ENCODE measurements around the gene TCP11. TPM values are rescaled to one million over a fixed set of nuclear protein-coding genes. Genes with fewer than 3 reads are reported as not detected.
"Not testable (repeated sequence)": the region's sequence is repeated elsewhere in the genome, so short reads cannot be mapped to it uniquely, and the experiment has no call there.

TCP11 gene
- total RNA-seq, 1 donor from 2014 or later: not detected

DNA sequence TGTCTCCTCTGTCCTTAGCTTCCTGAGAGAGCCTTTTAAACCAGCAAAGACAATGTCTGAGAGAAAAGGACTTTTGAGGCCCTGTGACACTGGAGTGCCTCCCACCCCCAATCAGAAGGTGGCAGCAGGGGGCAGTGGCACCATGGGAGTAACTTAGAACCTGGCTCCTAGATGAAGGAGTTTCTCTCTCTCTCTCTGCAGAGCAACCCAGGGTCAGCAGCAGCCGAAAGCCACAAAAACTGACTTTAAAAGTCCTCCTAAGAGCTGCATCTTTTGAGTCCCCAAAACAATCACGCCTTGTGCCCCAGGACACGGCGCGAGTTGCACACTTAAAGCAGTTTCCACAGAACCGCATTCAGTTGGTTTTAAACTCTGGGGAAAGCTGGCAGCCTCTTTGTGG lies 5.3 kb upstream of the TCP11 start:
- DNase-seq: peak; percentile 61

DNA sequence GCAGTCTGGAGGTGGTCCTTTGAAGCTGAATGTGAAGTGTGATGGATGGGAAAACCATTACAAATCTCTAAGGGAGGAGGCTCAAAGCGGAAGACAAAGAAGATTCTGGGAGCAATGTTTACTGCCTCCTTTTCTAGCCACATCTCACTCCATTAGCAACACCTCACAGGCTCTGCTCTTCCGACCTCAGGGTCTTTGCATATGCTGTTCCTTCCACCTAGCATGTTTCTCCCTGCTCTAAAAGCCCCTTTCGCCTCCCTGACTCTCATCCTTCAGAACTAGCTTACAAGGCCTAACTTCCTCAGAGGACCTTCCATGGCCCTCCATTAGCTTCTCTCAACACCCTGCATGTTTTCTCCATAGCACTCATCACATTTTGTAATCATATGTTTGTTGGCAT lies 4.6 kb upstream of the TCP11 start:
- DNase-seq: no peak

- no peak for DNase-seq
These were observed 1.7 kb upstream of the TCP11 start for GRCh38 chr6:35142588-35143569.

- no peak for DNase-seq
These were observed 516 bp downstream of the TCP11 start for GRCh38 chr6:35140639-35141006.

DNA sequence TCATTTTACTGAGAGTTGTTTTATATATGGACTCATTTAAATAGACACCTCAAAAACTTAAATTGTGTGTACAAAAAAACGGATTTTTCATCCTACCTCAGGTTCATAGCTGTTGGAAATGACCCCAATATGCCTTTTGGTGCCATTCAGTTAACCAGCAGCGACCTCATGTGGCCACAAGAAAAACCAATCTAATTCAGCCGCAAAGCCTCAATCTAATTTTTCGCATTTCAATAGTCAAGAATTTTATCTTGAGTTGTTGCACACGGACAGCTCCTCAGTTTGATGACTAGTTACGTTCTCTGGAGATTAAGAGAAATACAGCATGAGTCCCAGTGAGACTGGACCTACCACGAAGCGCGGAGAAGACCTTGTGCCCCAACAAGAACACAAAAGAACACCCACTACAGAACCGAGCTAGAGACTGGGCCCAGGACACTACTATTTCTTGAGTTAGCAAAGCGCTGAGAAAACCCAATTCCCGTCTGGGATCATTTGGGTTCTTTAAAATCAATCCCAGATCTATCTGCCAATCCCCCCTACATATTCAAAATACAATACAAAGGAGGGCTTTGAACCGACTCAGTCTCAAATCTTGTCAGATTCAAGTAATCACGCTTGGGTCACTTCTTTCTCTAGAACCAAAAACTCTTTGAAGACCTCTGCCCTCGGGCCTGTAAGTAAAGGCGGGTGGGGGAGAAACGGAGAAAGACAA lies 1.1 kb downstream of the TCP11 start:
- peak; percentile 89 for DNase-seq

- DNase-seq: no peak
These were observed 1.7 kb downstream of the TCP11 start for GRCh38 chr6:35139470-35139869.

- DNase-seq: not testable (repeated sequence)
These were observed 2.9 kb downstream of the TCP11 start for GRCh38 chr6:35138191-35138590.

GRCh38 chr6:35136185-35136584 lies 5.0 kb downstream of the TCP11 start:
- no peak for DNase-seq

DNA sequence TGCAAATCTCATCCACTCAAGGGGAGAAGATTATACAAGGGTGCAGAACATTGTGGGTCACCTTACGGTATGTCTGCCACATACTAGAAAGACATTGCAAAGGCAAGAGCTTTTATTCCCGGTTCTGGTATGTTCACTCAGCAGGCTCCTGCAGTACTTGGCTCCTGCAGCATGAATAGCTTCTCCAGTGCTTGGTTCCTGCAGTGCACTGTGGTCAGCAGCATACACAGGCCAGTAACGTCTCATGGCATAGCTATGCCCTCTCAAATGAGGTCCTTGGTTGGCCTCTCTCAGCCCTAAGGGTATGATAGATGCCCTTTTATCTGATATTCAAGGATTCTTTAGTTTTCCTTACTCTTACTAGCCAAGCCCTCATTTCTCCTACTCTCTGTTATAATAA lies 12.6 kb downstream of the TCP11 start:
- DNase-seq: no peak

DNA sequence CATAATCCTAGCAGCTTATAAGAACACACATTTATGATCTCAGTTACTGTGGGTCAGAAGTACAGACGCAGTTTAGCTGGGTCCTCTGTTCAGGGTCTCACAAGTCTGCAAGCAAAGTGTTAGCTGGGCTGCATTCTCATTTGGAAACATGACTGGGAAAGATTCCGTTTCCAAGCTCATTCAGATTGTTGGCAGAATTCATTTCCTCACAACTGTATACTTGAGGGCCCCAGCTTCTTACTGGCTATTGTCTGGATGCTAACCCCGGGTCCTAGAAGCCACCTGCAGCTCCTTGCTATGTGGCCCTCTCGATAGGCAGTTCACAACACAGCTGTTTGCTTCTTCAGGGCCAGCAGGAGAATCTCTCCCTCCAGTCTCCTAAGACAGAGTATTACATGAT lies 13.1 kb downstream of the TCP11 start:
- peak; percentile 24 for DNase-seq

- DNase-seq: no peak
These were observed 16.8 kb downstream of the TCP11 start for GRCh38 chr6:35124356-35124755.

DNA sequence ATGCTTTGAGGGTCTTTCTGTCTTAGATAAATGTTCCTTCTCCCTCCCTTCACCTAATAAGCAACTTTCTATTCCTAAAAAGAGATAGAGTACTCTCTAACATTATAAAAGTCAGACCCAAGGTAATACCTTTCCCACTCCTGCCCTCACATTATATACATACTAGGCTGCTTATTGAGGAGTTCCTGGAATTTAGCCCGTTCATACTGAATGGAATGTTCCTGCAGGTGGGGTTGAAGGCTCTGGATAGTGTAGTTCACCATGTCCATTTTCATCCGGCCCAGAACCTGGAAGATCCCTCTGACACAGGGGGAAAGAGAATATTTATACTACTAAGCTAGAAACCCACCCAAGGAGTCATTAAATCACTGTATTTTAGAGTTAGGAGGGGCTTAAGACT lies 20.4 kb downstream of the TCP11 start:
- no peak for DNase-seq

- no peak for DNase-seq
These were observed 32.7 kb downstream of the TCP11 start for GRCh38 chr6:35108309-35108885.

GRCh38 chr6:35107761-35108160 lies 33.4 kb downstream of the TCP11 start:
- not testable (repeated sequence) for DNase-seq

GRCh38 chr6:35107208-35107607 lies 33.9 kb downstream of the TCP11 start:
- not testable (repeated sequence) for DNase-seq

GRCh38 chr6:35106061-35106460 lies 35.1 kb downstream of the TCP11 start:
- DNase-seq: not testable (repeated sequence)

DNA sequence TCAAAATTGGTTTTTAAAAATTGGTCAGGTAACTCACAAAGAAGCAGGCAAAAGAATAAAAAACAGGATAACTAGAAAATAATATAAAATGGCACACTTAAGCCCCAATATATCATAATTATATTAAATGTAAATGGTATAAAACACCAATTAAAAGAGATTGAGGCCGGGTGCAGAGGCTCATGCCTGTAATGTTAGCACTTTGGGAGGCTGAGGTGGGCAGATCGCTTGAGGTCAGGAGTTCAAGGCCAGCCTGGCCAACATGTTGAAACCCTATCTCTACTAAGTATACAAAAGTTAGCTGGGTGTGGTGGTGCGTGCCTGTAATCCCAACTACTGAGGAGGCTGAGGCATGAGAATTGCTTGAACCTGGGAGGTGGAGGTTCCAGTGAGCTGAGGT lies 36.1 kb downstream of the TCP11 start:
- no peak for DNase-seq

- DNase-seq: no peak
These were observed 42.0 kb downstream of the TCP11 start for GRCh38 chr6:35099116-35099515.

DNA sequence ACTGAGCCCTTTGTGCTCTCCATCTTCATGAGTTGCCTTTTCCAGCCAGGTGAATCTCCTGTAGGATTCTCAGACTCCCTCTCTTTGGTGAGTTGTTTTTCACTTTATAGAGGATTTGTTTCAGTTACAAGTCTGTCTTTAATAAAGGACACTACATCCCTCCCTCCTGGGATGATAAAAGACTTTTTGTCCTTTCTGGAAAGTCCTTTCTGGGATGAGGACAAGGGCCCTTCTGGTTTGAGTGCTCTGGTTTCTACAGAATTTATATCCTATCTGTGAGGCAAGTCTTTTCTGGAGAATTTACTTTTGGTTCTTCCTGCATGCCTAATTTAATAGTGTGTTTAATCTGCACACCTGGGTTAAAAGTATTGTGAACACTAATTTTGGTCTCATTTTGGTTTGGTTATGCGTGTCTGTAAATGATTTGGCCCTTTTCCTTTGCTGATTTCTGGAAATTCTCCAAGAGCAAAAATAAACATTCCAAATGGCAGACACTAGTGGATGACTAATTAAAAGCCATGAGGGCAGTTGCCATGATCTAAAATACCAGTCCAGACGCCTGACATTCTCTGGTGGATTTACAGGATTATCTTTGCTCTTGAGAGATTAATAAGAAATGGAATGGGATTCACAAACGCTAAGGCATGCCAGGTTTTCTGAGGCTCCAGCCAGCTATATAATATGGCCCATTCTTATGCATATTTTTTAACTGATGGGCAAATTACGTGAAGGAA lies 44.8 kb downstream of the TCP11 start:
- DNase-seq: peak; percentile 78

GRCh38 chr6:35094183-35094582 lies 47.0 kb downstream of the TCP11 start:
- DNase-seq: no peak

DNA sequence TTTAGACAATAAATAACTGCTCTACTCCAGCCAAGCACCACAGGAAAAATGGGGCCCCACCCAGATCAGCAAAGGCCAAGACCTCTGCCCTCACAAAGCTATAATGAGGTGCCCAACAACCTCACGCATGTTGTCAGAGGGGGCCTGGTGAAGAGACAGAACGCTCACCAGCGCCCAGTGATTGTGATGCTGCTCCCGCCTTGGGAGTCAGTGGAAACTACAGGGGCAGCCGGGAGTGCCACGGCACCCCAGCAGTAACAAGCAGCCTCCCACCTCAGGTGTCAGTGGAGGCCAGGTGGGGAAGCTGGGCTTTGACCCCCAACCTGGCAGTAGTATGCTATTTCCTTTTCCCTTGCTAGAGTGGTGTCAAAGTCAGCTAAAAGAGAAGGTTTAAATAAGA lies 47.4 kb downstream of the TCP11 start:
- DNase-seq: no peak

- no peak for DNase-seq
These were observed 48.1 kb downstream of the TCP11 start for GRCh38 chr6:35093118-35093445.
